VCaP (cell line): ENCODE results near the gene BMAL2.

ENCODE experiments used
- H3K27ac ChIP-seq: fragments of 450-650 bp; 2 replicates; pipeline ENCODE4 v1.5.1; 2017
- TF ChIP-seq, protein P1 (sequence below): fragments of 450-650 bp; conservative IDR thresholded peaks from 2 replicates; pipeline ENCODE4 v1.5.1; 2017; ENCODE audit warnings: mild to moderate bottlenecking, moderate library complexity

The BMAL2 gene

DNA sequence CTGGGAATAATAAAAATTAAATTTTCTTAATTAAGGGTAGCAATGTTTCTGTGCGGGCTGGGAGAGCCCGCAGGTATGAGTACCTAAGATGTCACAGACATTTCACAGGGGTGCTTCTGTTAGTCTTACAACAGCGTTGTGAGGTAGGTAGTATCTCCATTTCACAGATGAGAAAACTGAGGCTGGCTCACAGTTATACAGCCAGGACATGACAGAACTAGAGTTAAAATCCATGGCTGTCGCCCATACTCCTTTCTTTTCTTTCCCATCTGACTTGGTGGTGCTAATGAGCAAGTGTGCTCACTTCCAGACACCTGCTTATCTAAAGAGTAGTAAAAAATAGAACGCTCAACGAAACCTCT is 2.1 kb downstream of the BMAL2 start:
- H3K27ac ChIP-seq, result no peak overlapping the region
- TF ChIP-seq, protein P1, sequence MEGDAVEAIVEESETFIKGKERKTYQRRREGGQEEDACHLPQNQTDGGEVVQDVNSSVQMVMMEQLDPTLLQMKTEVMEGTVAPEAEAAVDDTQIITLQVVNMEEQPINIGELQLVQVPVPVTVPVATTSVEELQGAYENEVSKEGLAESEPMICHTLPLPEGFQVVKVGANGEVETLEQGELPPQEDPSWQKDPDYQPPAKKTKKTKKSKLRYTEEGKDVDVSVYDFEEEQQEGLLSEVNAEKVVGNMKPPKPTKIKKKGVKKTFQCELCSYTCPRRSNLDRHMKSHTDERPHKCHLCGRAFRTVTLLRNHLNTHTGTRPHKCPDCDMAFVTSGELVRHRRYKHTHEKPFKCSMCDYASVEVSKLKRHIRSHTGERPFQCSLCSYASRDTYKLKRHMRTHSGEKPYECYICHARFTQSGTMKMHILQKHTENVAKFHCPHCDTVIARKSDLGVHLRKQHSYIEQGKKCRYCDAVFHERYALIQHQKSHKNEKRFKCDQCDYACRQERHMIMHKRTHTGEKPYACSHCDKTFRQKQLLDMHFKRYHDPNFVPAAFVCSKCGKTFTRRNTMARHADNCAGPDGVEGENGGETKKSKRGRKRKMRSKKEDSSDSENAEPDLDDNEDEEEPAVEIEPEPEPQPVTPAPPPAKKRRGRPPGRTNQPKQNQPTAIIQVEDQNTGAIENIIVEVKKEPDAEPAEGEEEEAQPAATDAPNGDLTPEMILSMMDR, result no peak

DNA sequence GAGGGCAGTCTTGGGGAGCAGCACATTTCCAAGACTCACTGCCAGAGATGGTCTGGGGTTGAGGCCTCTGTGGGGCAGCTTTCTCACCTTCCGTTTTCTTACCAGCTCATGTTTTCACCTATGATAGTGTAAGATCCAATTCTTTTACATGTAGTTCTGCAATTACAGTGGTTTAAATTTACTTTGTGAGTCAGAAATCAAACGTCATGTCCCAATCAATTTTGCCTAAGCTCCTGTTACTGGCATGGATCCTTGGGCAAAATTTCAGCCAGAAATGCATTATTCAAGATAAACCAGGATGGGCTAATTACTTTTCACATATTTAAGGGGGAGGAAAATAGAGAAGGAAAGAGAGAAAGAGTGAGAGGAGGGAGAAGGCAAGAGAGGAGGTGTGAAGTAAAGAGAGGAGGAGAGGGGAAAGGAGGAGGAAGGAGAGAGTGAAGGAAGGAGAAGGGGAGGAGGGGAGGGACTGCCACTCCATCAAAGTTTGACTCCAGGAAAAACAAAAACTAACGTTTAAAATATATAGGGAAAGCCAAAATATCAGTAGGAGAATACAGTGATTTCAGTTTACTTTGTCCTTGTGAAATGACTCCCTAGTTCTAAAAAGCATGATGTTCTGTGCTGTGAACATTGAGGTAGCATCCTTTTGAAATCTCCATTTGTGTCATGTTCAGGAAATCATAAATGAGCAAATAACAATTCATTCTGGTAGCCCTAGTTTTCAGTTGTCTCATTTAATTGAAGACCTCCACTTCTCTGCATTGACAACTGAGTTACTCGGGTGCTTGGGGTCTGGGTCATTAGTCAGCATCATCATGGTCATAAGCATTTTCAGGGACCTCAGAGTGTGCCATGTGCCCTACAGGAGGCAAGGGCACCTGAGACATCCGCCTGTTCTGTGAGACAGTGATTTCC is 3.0 kb downstream of the BMAL2 start:
- TF ChIP-seq, protein P1, result no peak
- no peak overlapping the region for H3K27ac ChIP-seq

DNA sequence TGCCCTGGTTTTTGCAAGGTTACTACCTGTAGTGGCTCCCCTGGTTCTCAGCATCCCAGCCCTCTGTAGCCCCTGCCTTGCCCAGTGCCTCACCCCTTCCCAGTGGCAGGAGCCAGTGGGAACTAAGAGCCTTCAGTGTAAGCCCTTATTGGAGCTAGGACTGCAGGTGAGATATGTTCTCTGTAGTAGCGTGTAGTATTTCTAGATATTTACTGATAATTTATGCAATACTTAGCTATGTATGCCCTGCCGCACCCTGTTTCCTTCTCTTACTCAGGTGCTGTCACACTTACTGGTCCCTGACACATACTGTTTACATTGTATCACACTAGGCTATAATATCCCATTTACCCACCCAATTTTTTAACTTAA is 3.6 kb downstream of the BMAL2 start:
- no peak overlapping the region for H3K27ac ChIP-seq

DNA sequence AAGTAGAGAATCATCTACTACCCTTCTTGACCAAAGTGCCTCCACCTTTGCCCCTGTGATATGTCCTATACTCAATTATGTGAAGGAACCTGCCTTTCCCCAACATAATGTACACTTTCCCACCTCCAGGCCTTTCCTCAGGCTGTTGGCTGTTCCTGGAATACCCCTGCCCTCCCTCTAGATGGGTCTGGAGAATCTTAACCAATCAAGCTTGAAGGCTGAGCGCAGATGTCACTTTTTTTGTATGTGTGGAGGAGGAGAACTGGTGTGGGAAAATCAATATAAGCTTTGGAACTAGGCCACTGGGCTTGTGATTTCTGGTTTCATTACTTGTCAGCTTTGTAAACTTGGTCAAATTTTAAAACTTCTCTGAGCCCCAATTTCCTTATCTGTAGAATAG is 4.7 kb downstream of the BMAL2 start:
- TF ChIP-seq, protein P1, result no peak
- H3K27ac ChIP-seq, result no peak overlapping the region

More for the DNA sequence above, 3.6 kb downstream of the BMAL2 start:
- TF ChIP-seq, protein P1, result no peak

DNA sequence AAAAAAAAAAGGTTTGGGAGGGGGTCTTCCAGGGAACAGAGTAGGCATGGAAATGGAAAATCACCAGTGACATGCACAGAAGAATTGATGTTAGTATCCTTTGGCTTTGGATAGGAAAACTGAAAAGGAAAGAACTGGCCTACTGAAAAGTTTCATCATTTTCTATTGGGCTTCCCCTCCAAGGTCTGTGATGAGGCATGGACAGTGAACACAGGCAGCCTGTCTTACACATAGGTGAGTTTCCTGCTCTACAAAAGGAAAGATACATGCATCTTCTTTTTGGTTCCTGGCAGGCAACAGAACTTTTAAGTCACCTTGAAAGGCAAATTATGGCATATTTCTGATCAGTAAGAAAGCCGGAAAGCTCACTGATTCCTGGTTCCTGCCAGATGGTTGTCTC is 5.8 kb downstream of the BMAL2 start:
- no peak overlapping the region for H3K27ac ChIP-seq
- TF ChIP-seq, protein P1, result no peak

DNA sequence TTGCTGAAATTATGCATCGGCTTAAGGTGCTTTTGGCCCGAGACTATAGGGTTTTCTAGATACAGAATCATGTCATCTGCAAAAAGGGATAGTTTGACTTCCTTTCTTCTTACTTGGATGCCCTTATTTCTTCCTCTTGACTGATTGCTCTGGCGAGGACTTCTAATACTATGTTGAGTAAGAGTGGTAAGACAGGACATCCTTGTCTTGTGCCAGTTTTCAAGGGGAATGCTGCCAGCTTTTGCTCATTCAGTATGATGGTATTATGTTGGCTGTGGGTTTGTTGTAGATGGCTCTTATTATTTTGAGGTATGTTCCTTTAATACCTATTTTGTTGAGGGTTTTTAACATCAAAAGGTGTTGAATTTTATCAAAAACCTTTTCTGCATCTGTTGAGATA is 8.3 kb downstream of the BMAL2 start:
- no peak overlapping the region for H3K27ac ChIP-seq
- TF ChIP-seq, protein P1, result no peak

DNA sequence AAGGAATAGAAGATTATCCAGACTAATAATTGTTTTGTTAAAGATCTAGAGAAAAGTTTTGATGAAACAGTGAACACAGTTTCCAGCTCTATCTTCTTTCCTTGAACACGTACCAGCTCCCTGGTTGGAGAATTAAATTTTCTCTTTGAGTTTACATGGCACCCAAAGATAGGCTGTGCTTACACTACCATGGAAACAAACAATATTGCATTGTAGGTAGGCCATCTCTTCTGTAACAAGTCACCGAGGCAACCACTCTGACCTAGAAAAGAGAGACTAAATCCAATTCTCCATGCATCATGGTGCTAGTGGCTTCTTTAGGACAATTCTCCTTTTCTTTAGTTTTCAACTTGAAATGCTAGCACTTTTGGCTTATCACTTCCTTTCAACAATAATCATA is 9.9 kb downstream of the BMAL2 start:
- no peak overlapping the region for H3K27ac ChIP-seq
- TF ChIP-seq, protein P1, result no peak
